Hepatocyte (in vitro differentiated cells): Measurements from ENCODE around the gene DSCAM. TPM values are rescaled to one million over a fixed set of nuclear protein-coding genes. Genes with fewer than 3 reads are reported as not detected.

Source experiments
- DNase-seq: peaks from one replicate; pipeline ENCODE4 v3.0.0-alpha.2; 2016; ENCODE audit warnings: low spot score
- H2AFZ ChIP-seq: fragments of 200-600 bp; sonication (generic); 2 replicates; pipeline ENCODE4 v1.6.0; 2016; ENCODE audit warnings: antibody characterized with exemption, mild to moderate bottlenecking
- H3K27ac ChIP-seq: fragments of 200-600 bp; sonication (generic); 2 replicates; pipeline ENCODE4 v1.5.1; 2016; ENCODE audit warnings: mild to moderate bottlenecking
- H3K27me3 ChIP-seq: fragments of 200-600 bp; sonication (generic); 2 replicates; pipeline ENCODE4 v1.6.1; 2016
- H3K36me3 ChIP-seq: fragments of 200-600 bp; sonication (generic); replicated peaks from 2 replicates; pipeline ENCODE4 v1.5.1; 2016; ENCODE audit warnings: low read depth; ENCODE audit not compliant: insufficient read depth
- H3K4me1 ChIP-seq: fragments of 200-600 bp; sonication (generic); 2 replicates; pipeline ENCODE4 v1.5.1; 2016; ENCODE audit warnings: mild to moderate bottlenecking, moderate library complexity; ENCODE audit not compliant: insufficient read depth
- H3K4me2 ChIP-seq: fragments of 200-600 bp; sonication (generic); 2 replicates; pipeline ENCODE4 v1.6.0; 2016
- H3K4me3 ChIP-seq: fragments of 200-600 bp; sonication (generic); 2 replicates; pipeline ENCODE4 v1.5.1; 2016; ENCODE audit warnings: mild to moderate bottlenecking
- H3K79me2 ChIP-seq: fragments of 200-600 bp; sonication (generic); 2 replicates; pipeline ENCODE4 v1.6.0; 2017; ENCODE audit warnings: mild to moderate bottlenecking
- H3K9me2 ChIP-seq: fragments of 200-600 bp; sonication (generic); replicated peaks from 2 replicates; pipeline ENCODE4 v1.6.0; 2017; ENCODE audit warnings: mild to moderate bottlenecking; ENCODE audit not compliant: insufficient read depth
- H3K9me3 ChIP-seq: fragments of 200-600 bp; sonication (generic); 2 replicates; pipeline ENCODE4 v1.5.1; 2016; ENCODE audit warnings: low read depth, mild to moderate bottlenecking
- H4K20me1 ChIP-seq: fragments of 200-600 bp; sonication (generic); 2 replicates; pipeline ENCODE4 v1.6.0; 2016; ENCODE audit warnings: mild to moderate bottlenecking; ENCODE audit not compliant: insufficient read depth, poor library complexity, severe bottlenecking
- CTCF ChIP-seq: fragments of 200-600 bp; sonication (generic); IDR thresholded peaks from 2 replicates; pipeline ENCODE4 v1.5.1; 2016; ENCODE audit warnings: antibody characterized with exemption, mild to moderate bottlenecking; ENCODE audit not compliant: poor library complexity
- EZH2 ChIP-seq: fragments of 200-600 bp; sonication (generic); IDR thresholded peaks from 2 replicates; pipeline ENCODE4 v1.6.1; 2016; ENCODE audit warnings: antibody characterized with exemption, mild to moderate bottlenecking, borderline replicate concordance
- EZH2phosphoT487 ChIP-seq: fragments of 200-600 bp; sonication (generic); IDR thresholded peaks from one replicate; pipeline ENCODE4 v1.6.1; 2018; ENCODE audit warnings: antibody characterized with exemption, mild to moderate bottlenecking, low read depth, moderate library complexity; ENCODE audit not compliant: unreplicated experiment, severe bottlenecking
- WGBS: methylation state at CpG from one replicate; pipeline ENCODE4 v1.1.6; 2016; ENCODE audit warnings: low lambda C conversion rate; ENCODE audit errors: missing lambda C conversion rate; 5-methylcytosine and 5-hydroxymethylcytosine counted together
- polyA plus RNA-seq: library from polyadenylated mRNA; unstranded; fragments of >200 nt; fragmentation: Nextera tagmentation; extraction: Ambion mirVana; gene quantifications from 2 replicates; pipeline ENCODE4 v1.2.1, GENCODE V29; 2016
- total RNA-seq: library from RNA; depleted of rRNA; stranded (reverse); fragments of >200 nt; gene quantifications from 2 replicates; pipeline ENCODE4 v1.2.3, GENCODE V29; 2014

Gene DSCAM
- total and polyA plus RNA-seq, 2 experiments from 2014 or later = 0.33 TPM; not detected in 1

GRCh38 chr21:40507978-40508377 is 339.0 kb downstream of the DSCAM start:
- Histone ChIP-seq H3K4me2 (no peak overlapping the region), H3K27me3 (no peaks in the 10 kb centered on the region), H2AFZ (no peak overlapping the region), H3K4me3 (no peak overlapping the region), H3K36me3 (no peaks in the 10 kb centered on the region), H3K9me3 (no peaks in the 10 kb centered on the region), H4K20me1 (no peaks in the 10 kb centered on the region), H3K9me2 (no peaks in the 10 kb centered on the region), H3K4me1 (peaks cover 2% of the 10 kb centered on the region), H3K79me2 (no peaks in the 10 kb centered on the region), H3K27ac (no peak overlapping the region)
- DNase-seq = peak; percentile 16
- 58% methylated on average over 2 of the region's 2 CpGs for WGBS
- TF ChIP-seq CTCF (no peak), EZH2 (no peak), EZH2phosphoT487 (no peak)

GRCh38 chr21:40505681-40506080 is 341.3 kb downstream of the DSCAM start:
- 62% methylated on average over 5 of the region's 5 CpGs for WGBS
- Histone ChIP-seq H3K36me3 (no peaks in the 10 kb centered on the region), H3K79me2 (no peaks in the 10 kb centered on the region), H3K4me1 (peaks cover 2% of the 10 kb centered on the region), H3K27ac (no peak overlapping the region), H3K27me3 (no peaks in the 10 kb centered on the region), H3K4me2 (no peak overlapping the region), H2AFZ (no peak overlapping the region), H3K9me2 (no peaks in the 10 kb centered on the region), H3K4me3 (no peak overlapping the region), H3K9me3 (no peaks in the 10 kb centered on the region), H4K20me1 (no peaks in the 10 kb centered on the region)
- DNase-seq = no peak
- TF ChIP-seq CTCF (no peak), EZH2phosphoT487 (no peak), EZH2 (no peak)

GRCh38 chr21:40505244-40505643 is 341.7 kb downstream of the DSCAM start:
- Histone ChIP-seq H3K27me3 (no peaks in the 10 kb centered on the region), H4K20me1 (no peaks in the 10 kb centered on the region), H3K9me3 (no peaks in the 10 kb centered on the region), H3K36me3 (no peaks in the 10 kb centered on the region), H3K27ac (no peak overlapping the region), H2AFZ (no peak overlapping the region), H3K4me2 (no peak overlapping the region), H3K4me3 (no peak overlapping the region), H3K79me2 (no peaks in the 10 kb centered on the region), H3K9me2 (no peaks in the 10 kb centered on the region), H3K4me1 (peaks cover 2% of the 10 kb centered on the region)
- TF ChIP-seq EZH2phosphoT487 (no peak), EZH2 (no peak), CTCF (no peak)
- DNase-seq = no peak

GRCh38 chr21:40504825-40505224 is 342.1 kb downstream of the DSCAM start:
- Histone ChIP-seq H3K4me3 (no peak overlapping the region), H3K27ac (no peak overlapping the region), H2AFZ (no peak overlapping the region), H3K36me3 (no peaks in the 10 kb centered on the region), H4K20me1 (no peaks in the 10 kb centered on the region), H3K27me3 (no peaks in the 10 kb centered on the region), H3K4me1 (peaks cover 2% of the 10 kb centered on the region), H3K9me2 (no peaks in the 10 kb centered on the region), H3K79me2 (no peaks in the 10 kb centered on the region), H3K9me3 (no peaks in the 10 kb centered on the region), H3K4me2 (no peak overlapping the region)
- no peak for TF ChIP-seq CTCF
- no peak for TF ChIP-seq EZH2
- no peak for TF ChIP-seq EZH2phosphoT487
- DNase-seq = no peak
- 33% methylated on average over 1 of the region's 1 CpG for WGBS
